AG04450 (cell line): ENCODE measurements around the gene DTHD1. TPM values are rescaled to one million over a fixed set of nuclear protein-coding genes. Genes with fewer than 3 reads are reported as not detected.
A peak's percentile ranks its signal among the peaks of the same experiment; 100 is the strongest.

Source experiments
- CTCF ChIA-PET: fragments of 300-600, 350-600 bp; formaldehyde crosslinking; extraction: SDS; loops from one replicate; lab custom pipeline; 2022; ENCODE audit warnings: antibody characterized with exemption, inconsistent platforms; lab: Charles Lee
- POLR2A ChIA-PET: fragments of 350-600 bp; formaldehyde crosslinking; extraction: SDS; loops from one replicate; lab custom pipeline; 2021; ENCODE audit warnings: antibody characterized with exemption, inconsistent platforms; lab: Yijun Ruan, JAX
- DNase-seq: peaks from one replicate; pipeline ENCODE4 v3.0.0-alpha.2; 2011; ENCODE audit warnings: low read depth, low spot score
- H3K27ac ChIP-seq: one replicate; pipeline ENCODE4 v1.5.1; 2012; ENCODE audit warnings: low read depth, low read length, control low read depth
- H3K27me3 ChIP-seq: one replicate; pipeline ENCODE4 v1.6.0; 2012; ENCODE audit warnings: low read length; ENCODE audit not compliant: control insufficient read depth, insufficient read depth
- H3K4me3 ChIP-seq: 2 replicates; pipeline ENCODE4 v1.5.1; 2011; ENCODE audit warnings: mild to moderate bottlenecking, low read depth, low read length, control low read depth
- H3K9me3 ChIP-seq: 2 replicates; pipeline ENCODE4 v1.5.1; 2012; ENCODE audit warnings: low read length; ENCODE audit not compliant: control insufficient read depth, insufficient read depth
- CTCF ChIP-seq: IDR thresholded peaks from 2 replicates; pipeline ENCODE4 v1.5.1; 2011; ENCODE audit warnings: low read depth, low read length, control low read depth, inconsistent platforms
- polyA plus RNA-seq: library from polyadenylated mRNA; depleted of rRNA; stranded (reverse); fragments of >200 nt; gene quantifications from 2 replicates; pipeline ENCODE4 v1.2.3, GENCODE V29; 2011

Gene DTHD1
- polyA plus RNA-seq, 1 experiment = not detected

GRCh38 chr4:36351082-36351666 is 69.8 kb downstream of the DTHD1 start:
- POLR2A ChIA-PET = no interaction called here
- Histone ChIP-seq H3K9me3 (peaks cover 3% of the 10 kb centered on the region; the same call in 1 of the 2 replicates), H3K27me3 (no peaks in the 10 kb centered on the region), H3K27ac (no peak overlapping the region), H3K4me3 (no peak overlapping the region)
- TF ChIP-seq CTCF = peak; percentile 46
- CTCF ChIA-PET = no interaction called here
- DNase-seq = no peak

GRCh38 chr4:36353998-36354397 is 72.6 kb downstream of the DTHD1 start:
- POLR2A ChIA-PET = no interaction called here

GRCh38 chr4:36358173-36358572 is 76.8 kb downstream of the DTHD1 start:
- ChIA-PET CTCF (no interaction called here), POLR2A (no interaction called here)
- Histone ChIP-seq H3K27ac (no peak overlapping the region), H3K9me3 (peaks cover 6% of the 10 kb centered on the region), H3K27me3 (no peaks in the 10 kb centered on the region), H3K4me3 (no peak overlapping the region)
- DNase-seq = no peak
- no peak for TF ChIP-seq CTCF

More at GRCh38 chr4:36353998-36354397, 72.6 kb downstream of the DTHD1 start:
- DNase-seq = no peak
- H3K27me3 ChIP-seq = no peaks in the 10 kb centered on the region
- peaks cover 3% of the 10 kb centered on the region; the same call in 1 of the 2 replicates for H3K9me3 ChIP-seq
- no peak for TF ChIP-seq CTCF
- CTCF ChIA-PET = no interaction called here
- no peak overlapping the region for H3K27ac ChIP-seq
- no peak overlapping the region for H3K4me3 ChIP-seq

- CTCF ChIA-PET = no interaction called here
- no peak for TF ChIP-seq CTCF
These were observed 79.3 kb downstream of the DTHD1 start for GRCh38 chr4:36360755-36361154.

GRCh38 chr4:36363024-36363423 is 81.6 kb downstream of the DTHD1 start:
- POLR2A ChIA-PET = no interaction called here

More at GRCh38 chr4:36360755-36361154, 79.3 kb downstream of the DTHD1 start:
- Histone ChIP-seq H3K27ac (no peak overlapping the region), H3K27me3 (no peaks in the 10 kb centered on the region), H3K9me3 (peaks cover 3% of the 10 kb centered on the region; the same call in 1 of the 2 replicates), H3K4me3 (no peak overlapping the region)
- POLR2A ChIA-PET = no interaction called here
- DNase-seq = no peak

More at GRCh38 chr4:36363024-36363423, 81.6 kb downstream of the DTHD1 start:
- H3K4me3 ChIP-seq = no peak overlapping the region
- peaks cover 3% of the 10 kb centered on the region; the same call in 1 of the 2 replicates for H3K9me3 ChIP-seq
- H3K27me3 ChIP-seq = no peaks in the 10 kb centered on the region
- H3K27ac ChIP-seq = no peak overlapping the region
- CTCF ChIA-PET = no interaction called here
- TF ChIP-seq CTCF = no peak
- no peak for DNase-seq
